HepG2 (cell line): ENCODE measurements around the gene NPEPL1. TPM values are rescaled to one million over a fixed set of nuclear protein-coding genes. Genes with fewer than 3 reads are reported as not detected.

Experiments used
- LBX2 ChIP-seq: sonication (generic); formaldehyde crosslinking; IDR thresholded peaks from 2 replicates; pipeline ENCODE4 v1.5.0; 2020; ENCODE audit warnings: missing genetic modification reagents, mild to moderate bottlenecking, borderline replicate concordance
- NFIB ChIP-seq: sonication (generic); formaldehyde crosslinking; IDR thresholded peaks from 2 replicates; pipeline ENCODE4 v1.9.0; 2021; ENCODE audit warnings: missing genetic modification reagents, mild to moderate bottlenecking, borderline replicate concordance
- STAT6 ChIP-seq: sonication (generic); formaldehyde crosslinking; IDR thresholded peaks from 2 replicates; pipeline ENCODE4 v1.4.0; 2020; ENCODE audit warnings: missing genetic modification reagents, mild to moderate bottlenecking, borderline replicate concordance
- ZFP41 ChIP-seq: sonication (generic); formaldehyde crosslinking; IDR thresholded peaks from 2 replicates; pipeline ENCODE4 v1.4.0; 2020; ENCODE audit warnings: mild to moderate bottlenecking, missing genetic modification reagents, borderline replicate concordance
- ZNF296 ChIP-seq: sonication (generic); formaldehyde crosslinking; conservative IDR thresholded peaks from 2 replicates; pipeline ENCODE4 v1.5.0; 2020; ENCODE audit warnings: mild to moderate bottlenecking, missing genetic modification reagents
- ZNF484 ChIP-seq: sonication (generic); formaldehyde crosslinking; IDR thresholded peaks from 2 replicates; pipeline ENCODE4 v1.5.1; 2020; ENCODE audit warnings: mild to moderate bottlenecking, low read depth, missing genetic modification reagents, borderline replicate concordance
- ZNF503 ChIP-seq: sonication (generic); formaldehyde crosslinking; IDR thresholded peaks from 2 replicates; pipeline ENCODE4 v1.4.0; 2020; ENCODE audit warnings: missing genetic modification reagents
- ZNF607 ChIP-seq: sonication (generic); formaldehyde crosslinking; IDR thresholded peaks from 2 replicates; pipeline ENCODE4 v1.5.1; 2020; ENCODE audit warnings: missing genetic modification reagents, mild to moderate bottlenecking, borderline replicate concordance
- ZNF609 ChIP-seq: sonication (generic); formaldehyde crosslinking; IDR thresholded peaks from 2 replicates; pipeline ENCODE4 v1.4.0; 2020; ENCODE audit warnings: mild to moderate bottlenecking, missing genetic modification reagents, borderline replicate concordance
- ZNF678 ChIP-seq: sonication (generic); formaldehyde crosslinking; IDR thresholded peaks from 2 replicates; pipeline ENCODE4 v1.4.0; 2020; ENCODE audit warnings: mild to moderate bottlenecking, missing genetic modification reagents
- ZNF839 ChIP-seq: sonication (generic); formaldehyde crosslinking; IDR thresholded peaks from 2 replicates; pipeline ENCODE4 v1.4.0; 2020; ENCODE audit warnings: missing genetic modification reagents, mild to moderate bottlenecking, borderline replicate concordance
- ZNF879 ChIP-seq: sonication (generic); formaldehyde crosslinking; IDR thresholded peaks from 2 replicates; pipeline ENCODE4 v1.8.1; 2023; ENCODE audit warnings: missing genetic modification reagents
- polyA plus RNA-seq, 8 experiments: library from polyadenylated mRNA; depleted of rRNA in 3 of 8; stranded (reverse) in 7 of 8; unstranded in 1 of 8; fragments of >200 nt; fragmentation: Illumina TruSeq in 4 of 8; extraction: Trizol in 4 of 8; gene quantifications; 2 replicates each; pipeline versions ENCODE4 v1.2.1 to v1.2.3, GENCODE V29; 2011 to 2016; ENCODE audit warnings: low read depth in 4 of 8, missing spikeins in 1 of 8, mixed read lengths in 1 of 8; ENCODE audit not compliant: insufficient read depth in 1 of 8
- total RNA-seq, 5 experiments: library from RNA; depleted of rRNA; stranded (reverse); fragments of >200 nt; fragmentation: Illumina TruSeq; extraction: Trizol; gene quantifications; 2 replicates each; pipeline ENCODE4 v1.2.3, GENCODE V29; 2016; ENCODE audit warnings: low read depth in 1 of 5
- TF ChIP-seq, protein P1 (sequence below): sonication (generic); formaldehyde crosslinking; IDR thresholded peaks from 2 replicates; pipeline ENCODE4 v1.4.0; 2020; ENCODE audit warnings: missing genetic modification reagents; ENCODE audit errors: not compliant biosample characterization
- TF ChIP-seq, protein P2 (sequence below): sonication (generic); formaldehyde crosslinking; IDR thresholded peaks from 2 replicates; pipeline ENCODE4 v1.8.1; 2023; ENCODE audit warnings: mild to moderate bottlenecking, inconsistent platforms, moderate library complexity, missing genetic modification reagents, borderline replicate concordance

NPEPL1 gene
- total and polyA plus RNA-seq, 2 of the 13 experiments (the other 11 are each of a cell fraction or from before 2014, with no cell fraction given): 4.1 to 7.5 TPM

DNA sequence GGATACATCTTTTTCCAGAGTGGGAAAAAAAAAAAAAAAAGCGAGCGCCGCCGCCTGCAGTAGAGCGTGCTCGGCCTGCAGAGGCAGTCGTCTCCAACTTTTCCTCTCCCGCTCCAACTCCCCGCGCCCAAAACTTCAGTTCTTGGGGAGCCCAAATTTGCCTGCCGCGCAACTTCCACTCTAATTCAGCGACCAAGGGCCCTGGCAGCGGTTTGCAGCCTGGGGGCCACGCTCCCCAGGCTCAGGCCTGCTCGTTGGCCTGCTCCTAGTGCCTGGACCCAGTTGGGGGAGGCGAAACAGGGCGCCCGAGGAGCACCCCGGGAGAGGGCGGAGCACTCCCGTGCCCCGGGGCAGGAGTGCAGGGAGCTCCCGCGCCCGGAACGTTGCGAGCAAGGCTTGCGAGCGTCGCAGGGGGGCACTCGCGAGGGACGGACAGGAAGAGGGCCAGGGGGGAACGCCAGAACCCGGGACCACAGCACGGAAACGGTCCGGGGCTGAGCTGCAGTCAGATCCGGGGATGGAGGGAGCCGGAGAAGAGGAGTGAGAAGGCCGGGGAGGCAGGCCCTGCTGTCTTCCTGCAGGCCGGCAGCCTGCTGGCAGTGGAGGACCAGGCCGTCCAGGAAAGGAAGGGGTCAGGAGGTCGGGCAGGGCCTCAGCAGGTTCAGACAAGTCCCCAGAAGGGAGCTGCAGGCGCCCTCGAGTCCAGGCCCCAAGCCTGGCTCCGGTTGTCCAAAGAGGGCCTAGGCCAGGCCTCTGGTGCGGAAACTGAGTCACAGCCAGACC lies 41.6 kb upstream of the NPEPL1 start, which contains the start of gene STX16 (continued):
- peak; percentile 97; the same call in 1 of the 2 replicates for TF ChIP-seq STAT6 (CRISPR knock-in tag)
- no peak; the same call in 1 of the 2 replicates for TF ChIP-seq ZNF484 (CRISPR knock-in tag)
- TF ChIP-seq ZNF503 (CRISPR knock-in tag): peak; percentile 94
- TF ChIP-seq NFIB: no peak
- TF ChIP-seq, protein P1, sequence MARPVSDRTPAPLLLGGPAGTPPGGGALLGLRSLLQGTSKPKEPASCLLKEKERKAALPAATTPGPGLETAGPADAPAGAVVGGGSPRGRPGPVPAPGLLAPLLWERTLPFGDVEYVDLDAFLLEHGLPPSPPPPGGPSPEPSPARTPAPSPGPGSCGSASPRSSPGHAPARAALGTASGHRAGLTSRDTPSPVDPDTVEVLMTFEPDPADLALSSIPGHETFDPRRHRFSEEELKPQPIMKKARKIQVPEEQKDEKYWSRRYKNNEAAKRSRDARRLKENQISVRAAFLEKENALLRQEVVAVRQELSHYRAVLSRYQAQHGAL (CRISPR knock-in tag): peak; percentile 94
- TF ChIP-seq ZNF879 (CRISPR knock-in tag): peak; percentile 99
- TF ChIP-seq LBX2 (CRISPR knock-in tag): peak; percentile 63; the same call in 1 of the 2 replicates
- peak; percentile 94; the same call in 1 of the 2 replicates for TF ChIP-seq ZNF678 (CRISPR knock-in tag)
- TF ChIP-seq ZNF296 (CRISPR knock-in tag): no peak; the same call in 1 of the 2 replicates
- TF ChIP-seq ZNF609: peak; percentile 96
- peak; percentile 98; the same call in 1 of the 2 replicates for TF ChIP-seq ZNF839 (CRISPR knock-in tag)
- TF ChIP-seq ZFP41 (CRISPR knock-in tag): peak; percentile 97
- peak; percentile 98 for TF ChIP-seq ZNF607 (CRISPR knock-in tag)
- TF ChIP-seq, protein P2, sequence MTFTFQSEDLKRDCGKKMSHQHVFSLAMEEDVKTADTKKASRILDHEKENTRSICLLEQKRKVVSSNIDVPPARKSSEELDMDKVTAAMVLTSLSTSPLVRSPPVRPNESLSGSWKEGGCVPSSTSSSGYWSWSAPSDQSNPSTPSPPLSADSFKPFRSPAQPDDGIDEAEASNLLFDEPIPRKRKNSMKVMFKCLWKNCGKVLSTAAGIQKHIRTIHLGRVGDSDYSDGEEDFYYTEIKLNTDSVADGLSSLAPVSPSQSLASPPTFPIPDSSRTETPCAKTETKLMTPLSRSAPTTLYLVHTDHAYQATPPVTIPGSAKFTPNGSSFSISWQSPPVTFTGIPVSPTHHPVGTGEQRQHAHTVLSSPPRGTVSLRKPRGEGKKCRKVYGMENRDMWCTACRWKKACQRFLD (CRISPR knock-in tag): peak; percentile 99
